GM23248 (cell line): ENCODE data around the gene ZNF521. TPM values are rescaled to one million over a fixed set of nuclear protein-coding genes. Genes with fewer than 3 reads are reported as not detected.

Experiments used
- DNase-seq: peaks from one replicate; pipeline ENCODE4 v3.0.0-alpha.2; 2015
- H2AFZ ChIP-seq: fragments of 200-600 bp; sonication (generic); 2 replicates; pipeline ENCODE4 v1.6.1; 2016; ENCODE audit warnings: antibody characterized with exemption
- H3F3A ChIP-seq: fragments of 200-600 bp; sonication (generic); 2 replicates; pipeline ENCODE4 v1.6.1; 2016; ENCODE audit warnings: mild to moderate bottlenecking, antibody characterized with exemption, mixed run types; ENCODE audit not compliant: insufficient read depth
- H3K27ac ChIP-seq: fragments of 200-600 bp; sonication (generic); 2 replicates; pipeline ENCODE4 v1.5.1; 2016; ENCODE audit warnings: mild to moderate bottlenecking
- H3K27me3 ChIP-seq: fragments of 200-600 bp; sonication (generic); replicated peaks from 2 replicates; pipeline ENCODE4 v1.6.1; 2016; ENCODE audit warnings: mild to moderate bottlenecking; ENCODE audit not compliant: insufficient read depth
- H3K36me3 ChIP-seq: fragments of 200-600 bp; sonication (generic); 2 replicates; pipeline ENCODE4 v1.6.1; 2016; ENCODE audit warnings: low read depth, mild to moderate bottlenecking
- H3K4me1 ChIP-seq: fragments of 200-600 bp; sonication (generic); 2 replicates; pipeline ENCODE4 v1.6.1; 2016; ENCODE audit warnings: mild to moderate bottlenecking; ENCODE audit not compliant: insufficient read depth
- H3K4me2 ChIP-seq: fragments of 200-600 bp; sonication (generic); one replicate; pipeline ENCODE4 v1.6.1; 2016; ENCODE audit warnings: mild to moderate bottlenecking; ENCODE audit not compliant: unreplicated experiment
- H3K4me3 ChIP-seq: fragments of 200-600 bp; sonication (generic); 2 replicates; pipeline ENCODE4 v1.5.1; 2016; ENCODE audit warnings: mild to moderate bottlenecking
- H3K79me2 ChIP-seq: fragments of 200-600 bp; sonication (generic); 2 replicates; pipeline ENCODE4 v1.6.1; 2016; ENCODE audit warnings: mild to moderate bottlenecking; ENCODE audit not compliant: insufficient read depth
- H3K9ac ChIP-seq: fragments of 200-600 bp; sonication (generic); 2 replicates; pipeline ENCODE4 v1.6.1; 2016; ENCODE audit warnings: mild to moderate bottlenecking
- H3K9me2 ChIP-seq: fragments of 200-600 bp; sonication (generic); 2 replicates; pipeline ENCODE4 v1.6.1; 2016; ENCODE audit warnings: mixed run types, mild to moderate bottlenecking, moderate library complexity; ENCODE audit not compliant: insufficient read depth
- H3K9me3 ChIP-seq: fragments of 200-600 bp; sonication (generic); one replicate; pipeline ENCODE4 v1.6.1; 2017; ENCODE audit warnings: low read depth
- H4K20me1 ChIP-seq: fragments of 200-600 bp; sonication (generic); 2 replicates; pipeline ENCODE4 v1.6.0; 2016; ENCODE audit not compliant: insufficient read depth
- EZH2 ChIP-seq: fragments of 200-600 bp; sonication (generic); IDR thresholded peaks from 2 replicates; pipeline ENCODE4 v1.6.1; 2018; ENCODE audit warnings: antibody characterized with exemption, mild to moderate bottlenecking; ENCODE audit not compliant: insufficient read depth, poor library complexity, severe bottlenecking
- EZH2phosphoT487 ChIP-seq: fragments of 200-600 bp; sonication (generic); IDR thresholded peaks from 2 replicates; pipeline ENCODE4 v1.6.1; 2018; ENCODE audit warnings: antibody characterized with exemption, moderate library complexity, mild to moderate bottlenecking, low read depth; ENCODE audit not compliant: insufficient read depth
- WGBS, 2 experiments: methylation state at CpG; one replicate each; pipeline ENCODE4 v1.1.6; 2015 to 2017; ENCODE audit warnings: low lambda C conversion rate in 2 of 2, low coverage in 1 of 2; ENCODE audit errors: missing lambda C conversion rate in 2 of 2; 5-methylcytosine and 5-hydroxymethylcytosine counted together
- in situ Hi-C: fragments of 300-500 bp; cut with MboI; formaldehyde crosslinking; loops from 2 replicates; pipeline ENCODE4 v1.15.0; 2020
- polyA plus RNA-seq: library from polyadenylated mRNA; unstranded; fragments of >200 nt; fragmentation: Nextera tagmentation; extraction: Ambion mirVana; gene quantifications from 2 replicates; pipeline ENCODE4 v1.2.1, GENCODE V29; 2016
- total RNA-seq: library from RNA; depleted of rRNA; stranded (reverse); fragments of >200 nt; shearing (Covaris generic); gene quantifications from 2 replicates; pipeline ENCODE4 v1.2.3, GENCODE V29; 2014

Gene ZNF521
- total and polyA plus RNA-seq, 2 experiments from 2014 or later = 7.8 to 17.9 TPM

- H2AFZ ChIP-seq = no peak overlapping the region
- H3K9me2 ChIP-seq = no peaks in the 10 kb centered on the region
- no peak overlapping the region for H3K27ac ChIP-seq
- H3K4me1 ChIP-seq = no peaks in the 10 kb centered on the region
- no peaks in the 10 kb centered on the region for H4K20me1 ChIP-seq
- no peaks in the 10 kb centered on the region for H3K79me2 ChIP-seq
- in situ Hi-C loops = loop anchor here (25.0 kb wide), 1 partner anchor 517 kb away; no protein-coding TSS in a partner anchor
- H3K9ac ChIP-seq = no peak overlapping the region
- H3K27me3 ChIP-seq = peaks cover 54% of the 10 kb centered on the region
- no peak overlapping the region for H3K4me3 ChIP-seq
- H3K4me2 ChIP-seq = no peak overlapping the region
- H3F3A ChIP-seq = no peaks in the 10 kb centered on the region
- WGBS, 2 experiments = 42 to 49% methylated on average over 5 of the region's 5 CpGs
- no peaks in the 10 kb centered on the region for H3K9me3 ChIP-seq
- DNase-seq = no peak
- H3K36me3 ChIP-seq = no peaks in the 10 kb centered on the region
- TF ChIP-seq EZH2 (no peak), EZH2phosphoT487 (no peak)
Measured at GRCh38 chr18:25370391-25370790, 18.4 kb upstream of the ZNF521 start.

DNA sequence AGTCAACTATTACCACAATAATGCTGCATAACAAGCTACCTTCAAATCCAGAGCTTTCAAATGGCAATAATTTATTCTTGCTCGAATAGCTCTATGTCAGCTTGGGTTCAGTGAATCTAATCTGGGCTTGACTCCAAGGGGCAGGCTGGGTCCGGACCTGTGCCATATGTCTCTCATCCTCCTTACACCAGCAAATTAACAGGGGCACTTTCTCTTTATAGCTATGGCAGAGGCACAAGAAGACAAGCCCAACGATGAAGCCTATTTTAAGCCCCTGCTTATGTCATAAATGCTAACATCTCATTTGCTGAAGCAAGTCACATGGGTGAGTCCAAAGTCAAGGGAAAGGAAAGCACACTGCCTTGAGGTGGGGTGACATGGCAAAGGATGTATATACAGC lies 13.3 kb upstream of the ZNF521 start:
- Histone ChIP-seq H3K79me2 (no peaks in the 10 kb centered on the region), H3K36me3 (no peaks in the 10 kb centered on the region), H3K4me2 (no peak overlapping the region), H3K9ac (no peak overlapping the region), H3K27me3 (peaks cover 16% of the 10 kb centered on the region), H3K9me3 (no peaks in the 10 kb centered on the region), H2AFZ (no peak overlapping the region), H3K4me1 (no peaks in the 10 kb centered on the region), H3K4me3 (no peak overlapping the region), H3F3A (no peaks in the 10 kb centered on the region), H4K20me1 (no peaks in the 10 kb centered on the region), H3K27ac (no peak overlapping the region), H3K9me2 (no peaks in the 10 kb centered on the region)
- TF ChIP-seq EZH2phosphoT487 = no peak
- TF ChIP-seq EZH2 = no peak
- WGBS, 2 experiments = 4 to 5% methylated on average over 3 of the region's 3 CpGs
- no peak for DNase-seq
- in situ Hi-C loops = loop anchor here (25.0 kb wide), 1 partner anchor 522 kb away; no protein-coding TSS in a partner anchor

- Histone ChIP-seq H4K20me1 (no peaks in the 10 kb centered on the region), H3K27ac (no peak overlapping the region), H3K9me2 (no peaks in the 10 kb centered on the region), H3K4me1 (no peaks in the 10 kb centered on the region), H3K9me3 (no peaks in the 10 kb centered on the region), H3K36me3 (no peaks in the 10 kb centered on the region), H2AFZ (no peak overlapping the region), H3K27me3 (peaks cover 11% of the 10 kb centered on the region), H3K79me2 (no peaks in the 10 kb centered on the region), H3K9ac (no peak overlapping the region), H3K4me3 (no peak overlapping the region), H3F3A (no peaks in the 10 kb centered on the region), H3K4me2 (no peak overlapping the region)
- TF ChIP-seq EZH2 (no peak), EZH2phosphoT487 (no peak)
- DNase-seq = no peak
- in situ Hi-C loops = loop anchor here (25.0 kb wide), 1 partner anchor 523 kb away; no protein-coding TSS in a partner anchor
Measured at GRCh38 chr18:25364732-25365131, 12.8 kb upstream of the ZNF521 start.

- Histone ChIP-seq H3K4me1 (no peaks in the 10 kb centered on the region), H2AFZ (no peak overlapping the region), H3K4me2 (no peak overlapping the region), H3K9me3 (no peaks in the 10 kb centered on the region), H4K20me1 (no peaks in the 10 kb centered on the region), H3K27me3 (no peaks in the 10 kb centered on the region; the same call in 1 of the 2 replicates), H3K79me2 (no peaks in the 10 kb centered on the region), H3F3A (no peaks in the 10 kb centered on the region), H3K9me2 (no peaks in the 10 kb centered on the region), H3K36me3 (no peaks in the 10 kb centered on the region), H3K9ac (no peak overlapping the region), H3K4me3 (no peak overlapping the region), H3K27ac (no peak overlapping the region)
- DNase-seq = peak; percentile 19
- TF ChIP-seq EZH2 (no peak), EZH2phosphoT487 (no peak)
- WGBS, 2 experiments = 74 to 85% methylated on average over 5 of the region's 5 CpGs
- in situ Hi-C loops = loop anchor here (25.0 kb wide), 1 partner anchor 527 kb away; no protein-coding TSS in a partner anchor
Measured at GRCh38 chr18:25360301-25360899, 8.4 kb upstream of the ZNF521 start.
